DOHH2 (cell line): ENCODE results near the gene CPNE8.

Experiments
- H3F3A ChIP-seq: fragments of 200-600 bp; sonication (generic), shearing (Covaris generic); 2 replicates; pipeline ENCODE4 v1.6.0; 2016; ENCODE audit warnings: antibody characterized with exemption, mild to moderate bottlenecking; ENCODE audit not compliant: control insufficient read depth, insufficient read depth
- H3K27ac ChIP-seq: fragments of 200-600 bp; sonication (generic); 2 replicates; pipeline ENCODE4 v1.5.1; 2014; ENCODE audit warnings: low read depth, mild to moderate bottlenecking, low read length, moderate library complexity
- H3K27me3 ChIP-seq: fragments of 200-600 bp; sonication (generic); 2 replicates; pipeline ENCODE4 v1.6.1; 2014; ENCODE audit warnings: mild to moderate bottlenecking, low read length, mixed read lengths; ENCODE audit not compliant: control insufficient read depth
- H3K36me3 ChIP-seq: fragments of 200-600 bp; sonication (generic); 2 replicates; pipeline ENCODE4 v1.6.1; 2014; ENCODE audit warnings: mild to moderate bottlenecking, low read length, moderate library complexity, mixed read lengths; ENCODE audit not compliant: control insufficient read depth
- H3K4me1 ChIP-seq: fragments of 200-600 bp; sonication (generic); 2 replicates; pipeline ENCODE4 v1.6.1; 2014; ENCODE audit warnings: mild to moderate bottlenecking, low read length, mixed read lengths; ENCODE audit not compliant: control insufficient read depth
- H3K4me2 ChIP-seq: fragments of 200-600 bp; sonication (generic); 2 replicates; pipeline ENCODE4 v1.6.0; 2014; ENCODE audit warnings: mild to moderate bottlenecking, low read length, moderate library complexity
- H3K4me3 ChIP-seq: fragments of 200-600 bp; sonication (generic); 2 replicates; pipeline ENCODE4 v1.5.1; 2014; ENCODE audit warnings: mild to moderate bottlenecking, low read length, mixed read lengths
- H3K79me2 ChIP-seq: fragments of 200-600 bp; sonication (generic); 2 replicates; pipeline ENCODE4 v1.6.1; 2014; ENCODE audit warnings: mild to moderate bottlenecking, low read length, mixed read lengths; ENCODE audit not compliant: control insufficient read depth
- H3K9me2 ChIP-seq: fragments of 200-600 bp; sonication (generic); replicated peaks from 2 replicates; pipeline ENCODE4 v1.6.1; 2014; ENCODE audit warnings: mild to moderate bottlenecking, low read length, mixed read lengths; ENCODE audit not compliant: control insufficient read depth
- H3K9me3 ChIP-seq: fragments of 200-600 bp; sonication (generic); 2 replicates; pipeline ENCODE4 v1.6.1; 2014; ENCODE audit warnings: antibody characterized with exemption, low read length, mixed read lengths; ENCODE audit not compliant: control insufficient read depth, insufficient read depth
- H4K20me1 ChIP-seq: fragments of 200-600 bp; sonication (generic); 2 replicates; pipeline ENCODE4 v1.6.0; 2014; ENCODE audit warnings: low read depth, mild to moderate bottlenecking, antibody characterized with exemption, low read length, moderate library complexity; ENCODE audit not compliant: control insufficient read depth, insufficient read depth
- CTCF ChIP-seq: fragments of 200-600 bp; sonication (generic); IDR thresholded peaks from one replicate; pipeline ENCODE4 v1.5.1; 2014; ENCODE audit warnings: antibody characterized with exemption, mild to moderate bottlenecking, low read depth, low read length; ENCODE audit not compliant: poor library complexity, severe bottlenecking
- EZH2phosphoT487 ChIP-seq: fragments of 200-600 bp; sonication (generic); IDR thresholded peaks from 2 replicates; pipeline ENCODE4 v1.6.1; 2017; ENCODE audit warnings: borderline replicate concordance, mild to moderate bottlenecking, antibody characterized with exemption, low read length, moderate library complexity, mixed read lengths

Gene CPNE8

GRCh38 chr12:38610808-38611350 lies 294.5 kb downstream of the CPNE8 start:
- Histone ChIP-seq H4K20me1 (no peaks in the 10 kb centered on the region), H3K9me3 (no peaks in the 10 kb centered on the region), H3K9me2 (no peaks in the 10 kb centered on the region), H3F3A (no peaks in the 10 kb centered on the region), H3K27me3 (no peaks in the 10 kb centered on the region), H3K4me2 (no peak overlapping the region), H3K4me3 (no peak overlapping the region), H3K27ac (no peak overlapping the region), H3K4me1 (no peaks in the 10 kb centered on the region), H3K79me2 (no peaks in the 10 kb centered on the region), H3K36me3 (no peaks in the 10 kb centered on the region)
- TF ChIP-seq EZH2phosphoT487 (no peak), CTCF (no peak)

GRCh38 chr12:38607295-38607694 lies 298.1 kb downstream of the CPNE8 start:
- Histone ChIP-seq H3K4me1 (no peaks in the 10 kb centered on the region), H3F3A (no peaks in the 10 kb centered on the region), H3K79me2 (no peaks in the 10 kb centered on the region), H3K9me2 (no peaks in the 10 kb centered on the region), H3K36me3 (no peaks in the 10 kb centered on the region), H3K9me3 (no peaks in the 10 kb centered on the region), H3K4me2 (no peak overlapping the region), H4K20me1 (no peaks in the 10 kb centered on the region), H3K4me3 (no peak overlapping the region), H3K27me3 (no peaks in the 10 kb centered on the region), H3K27ac (no peak overlapping the region)
- TF ChIP-seq EZH2phosphoT487 (no peak), CTCF (no peak)
